ENCODE results near the gene CNOT1.

CNOT1 gene

DNA sequence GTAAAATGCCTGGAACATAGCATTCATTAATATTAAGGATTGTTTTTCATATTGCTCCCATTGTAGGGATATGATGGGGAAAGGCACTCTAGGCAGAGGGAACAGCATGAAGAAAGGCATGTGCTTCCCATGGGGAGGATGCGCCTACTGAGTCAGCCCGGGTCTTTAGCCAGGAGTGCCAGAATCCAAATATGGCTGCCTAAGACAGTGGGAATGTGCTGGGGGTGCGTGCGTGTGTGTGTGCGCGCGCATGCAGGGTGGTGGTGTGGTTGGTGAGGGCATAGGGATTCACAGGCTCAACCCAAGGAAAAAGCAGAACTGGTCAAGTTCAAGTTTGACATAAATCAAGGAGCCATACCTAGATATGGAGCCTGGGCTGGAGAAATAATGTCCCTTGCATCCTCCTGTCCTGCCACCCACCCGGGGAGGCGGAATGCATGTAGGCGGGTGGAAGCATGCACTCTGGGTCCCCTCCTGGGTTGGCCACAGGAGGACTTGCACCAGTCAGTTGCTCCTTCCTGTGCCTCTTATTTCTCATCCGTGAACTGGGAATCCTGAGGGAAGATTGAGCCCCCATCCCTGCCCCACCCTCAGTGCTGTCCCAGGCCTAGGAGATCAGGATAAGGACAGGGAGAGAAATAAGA lies 148.3 kb downstream of the CNOT1 start:
- no peak for DNase-seq (ENCODE audit: low spot score)

DNA sequence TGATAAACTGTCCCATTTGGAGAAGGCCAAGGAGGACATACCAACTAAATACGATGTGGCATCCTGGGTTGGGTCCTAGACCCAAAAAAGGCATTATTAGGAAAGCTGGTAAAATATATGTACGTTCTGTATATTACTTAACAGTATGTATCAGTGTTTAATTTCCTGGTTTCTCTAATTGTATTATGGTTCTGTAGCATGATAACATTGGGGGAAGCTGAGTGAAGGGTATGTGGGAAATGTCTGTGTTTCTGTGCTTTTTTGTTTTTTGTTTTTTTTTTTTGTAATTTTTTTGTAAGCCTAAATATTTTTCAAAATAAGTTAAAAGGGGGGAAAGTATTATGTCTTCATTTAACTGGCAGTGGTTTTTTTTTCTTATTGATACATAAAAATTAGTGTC lies 151.2 kb downstream of the CNOT1 start:
- DNase-seq (ENCODE audit: low spot score): no peak

DNA sequence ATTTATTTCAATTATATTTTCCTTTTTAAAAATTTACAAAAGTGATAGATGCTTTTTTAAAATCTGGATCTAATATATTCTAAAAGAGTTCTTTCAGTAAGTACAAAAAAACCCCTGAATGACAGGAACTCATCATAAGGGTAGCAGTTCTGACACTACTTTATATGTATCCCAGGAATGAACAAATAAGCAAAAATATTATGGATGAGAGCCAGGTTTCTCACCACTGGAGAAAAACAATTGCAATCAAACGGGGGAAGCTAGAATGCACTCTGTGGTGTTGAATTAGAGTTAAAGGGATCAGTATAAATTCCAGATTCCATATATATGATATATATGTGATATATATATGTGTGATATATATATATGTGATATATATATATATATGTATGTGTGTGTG lies 152.8 kb downstream of the CNOT1 start:
- no peak for DNase-seq (ENCODE audit: low spot score)

DNA sequence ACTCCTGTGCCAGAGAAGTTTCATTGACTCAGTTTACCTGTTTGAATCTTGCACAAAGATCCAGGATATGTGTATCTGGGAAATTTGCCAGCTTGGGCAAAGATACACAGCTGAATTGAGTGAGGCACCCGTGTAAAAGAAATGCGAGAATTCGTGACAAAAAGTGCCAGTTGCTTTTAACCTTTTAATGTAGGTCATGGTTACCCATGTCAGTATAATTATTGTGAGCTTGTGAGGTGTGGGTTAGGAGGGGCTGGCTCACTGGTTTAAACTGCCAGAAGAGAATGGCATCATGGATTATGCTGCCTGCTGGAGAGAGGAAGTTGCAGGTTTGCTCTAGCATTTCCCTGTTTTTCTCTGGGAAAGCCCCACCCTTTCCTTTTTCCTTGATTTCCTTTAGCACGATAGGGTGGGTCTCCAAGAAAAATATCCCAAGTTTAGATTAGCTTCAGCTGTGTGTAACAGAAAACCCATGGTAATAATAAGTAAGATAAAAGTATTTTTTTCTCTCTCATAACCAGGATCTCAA lies 154.5 kb downstream of the CNOT1 start:
- no peak for DNase-seq (ENCODE audit: low spot score)

DNA sequence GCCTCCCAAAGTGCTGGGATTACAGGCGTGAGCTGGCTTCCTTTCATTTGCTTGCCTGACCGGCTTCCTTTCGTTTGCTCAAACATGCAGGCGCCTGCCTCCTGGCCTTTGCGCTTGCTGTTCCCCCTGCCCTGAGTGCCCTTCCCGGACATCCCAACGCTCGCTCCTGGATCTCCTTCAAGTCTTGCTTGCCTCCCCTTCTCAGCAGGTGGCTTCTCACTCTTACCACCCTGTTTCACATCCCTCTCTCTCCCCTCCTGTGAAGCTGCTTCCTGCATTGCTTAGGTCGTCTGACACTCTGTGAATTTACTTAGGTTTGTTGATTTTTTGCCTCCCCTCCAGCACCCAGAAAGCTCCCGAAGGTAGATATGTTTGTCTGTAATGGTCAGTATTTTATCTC lies 155.3 kb downstream of the CNOT1 start:
- no peak for DNase-seq (ENCODE audit: low spot score)

DNA sequence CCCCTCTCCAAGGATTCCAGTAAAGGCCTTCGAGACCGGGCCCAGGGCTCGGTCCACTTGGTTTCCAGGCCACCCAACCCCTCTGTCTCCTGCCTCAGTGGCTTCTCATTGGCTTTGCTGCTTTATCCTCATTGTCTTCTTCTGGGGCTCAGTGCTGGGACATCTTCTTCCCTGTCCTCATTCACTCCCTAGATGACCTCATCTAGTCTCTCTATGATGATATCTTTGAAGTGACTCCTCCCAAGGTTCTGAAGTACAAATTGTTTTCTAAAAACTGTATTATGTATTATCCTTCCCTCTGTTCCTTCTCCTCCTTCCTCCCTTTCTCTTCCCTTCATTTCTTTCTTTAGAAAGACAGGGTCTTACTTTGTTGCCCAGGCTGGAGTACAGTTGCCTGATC lies 156.8 kb downstream of the CNOT1 start:
- no peak for DNase-seq (ENCODE audit: low spot score)

DNA sequence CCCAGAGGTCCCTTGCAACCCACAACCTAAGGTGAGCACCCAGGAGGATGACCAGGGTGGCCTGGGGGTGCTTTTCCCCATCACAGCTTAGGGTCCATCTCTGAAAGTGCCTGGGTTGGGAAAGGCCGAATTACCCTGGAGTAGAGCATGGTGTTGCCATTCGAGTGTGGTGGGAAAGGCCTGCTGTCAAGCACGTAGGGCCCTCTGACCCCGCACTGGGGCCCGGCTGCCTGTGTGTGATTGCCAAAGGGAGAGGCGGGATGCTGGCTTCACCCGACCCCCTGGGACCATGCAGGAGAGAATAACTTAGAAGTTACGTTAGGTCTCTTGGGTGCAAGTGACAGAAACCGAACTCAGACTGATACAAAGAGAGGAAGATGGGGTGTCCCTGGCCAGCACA lies 157.4 kb downstream of the CNOT1 start:
- no peak for DNase-seq (ENCODE audit: low spot score)

DNA sequence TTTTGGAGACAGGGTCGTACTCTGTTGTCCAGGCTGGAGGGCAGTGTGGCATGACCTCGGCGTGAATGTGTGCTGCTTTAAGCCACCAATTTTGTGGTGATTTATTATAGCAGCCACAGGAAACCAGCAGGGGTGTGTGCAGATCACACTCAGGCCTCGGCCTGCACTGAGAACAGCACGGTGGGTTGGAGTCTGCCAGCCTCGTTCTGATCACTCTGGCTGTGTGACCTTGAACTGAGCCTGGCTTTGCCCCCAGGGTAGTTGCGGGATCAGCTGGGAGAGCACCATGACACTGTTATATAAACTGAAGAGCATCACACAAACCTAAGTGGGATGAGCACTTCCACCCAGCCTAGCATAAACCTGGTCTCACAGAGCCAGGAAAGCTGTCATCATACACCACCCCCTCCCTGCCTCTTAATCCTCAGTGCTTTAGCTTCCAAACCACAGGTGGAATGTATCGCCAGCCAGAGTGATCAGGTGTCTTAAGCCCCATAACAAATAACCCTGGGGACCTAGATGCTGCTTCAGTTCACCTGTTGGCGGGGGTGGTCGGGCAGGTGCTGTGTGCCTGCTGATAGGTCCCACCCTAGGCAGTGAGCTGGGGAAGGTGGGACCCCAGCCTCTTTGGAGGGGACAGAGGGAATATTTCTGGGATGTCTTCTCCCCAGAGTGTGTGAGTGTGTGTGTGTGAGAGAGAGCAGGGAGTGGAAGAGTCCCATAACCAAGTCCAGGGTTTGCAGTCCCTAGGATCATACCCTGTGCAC lies 158.2 kb downstream of the CNOT1 start:
- DNase-seq (ENCODE audit: low spot score): no peak
